Omental fat pad (tissue), 4 donors: ENCODE results near the gene RXFP2. TPM values are rescaled to one million over a fixed set of nuclear protein-coding genes. Genes with fewer than 3 reads are reported as not detected.

Source experiments
- ATAC-seq: fragments of 150-250 bp; one replicate; pipeline ENCODE4 v1.9.1; 2016; ENCODE audit warnings: mild to moderate bottlenecking, moderate library complexity; ENCODE audit not compliant: low FRiP score
- DNase-seq: peaks from one replicate; pipeline ENCODE4 v3.0.0-alpha.2; 2019; ENCODE audit warnings: low spot score
- CTCF ChIP-seq, 3 donors: fragments of 450-650 bp; IDR thresholded peaks; one replicate each; pipeline ENCODE4 v1.5.1; 2016 to 2017; ENCODE audit warnings: antibody characterized with exemption in 3 of 3, mild to moderate bottlenecking in 3 of 3, moderate library complexity in 2 of 3
- total RNA-seq, 4 donors: library from RNA; depleted of rRNA; stranded (reverse); fragments of >200 nt; gene quantifications; one replicate each; pipeline ENCODE4 v1.1.0, GENCODE V29; 2016

The RXFP2 gene
- total RNA-seq, 4 donors from 2014 or later: 0.63 TPM; not detected in 3

GRCh38 chr13:31794452-31794851 lies 55.1 kb downstream of the RXFP2 start:
- ATAC-seq: peak; percentile 64
- TF ChIP-seq CTCF (IDR thresholded peaks at IDR 0.05): no peak
- no peak for DNase-seq

GRCh38 chr13:31797154-31797775 lies 57.9 kb downstream of the RXFP2 start:
- no peak for TF ChIP-seq CTCF (IDR thresholded peaks at IDR 0.05)
- peak; percentile 20 for ATAC-seq
- no peak for DNase-seq

- DNase-seq: no peak
- TF ChIP-seq CTCF (IDR thresholded peaks at IDR 0.05): no peak
- no peak for ATAC-seq
Measured at GRCh38 chr13:31798189-31798588, 58.9 kb downstream of the RXFP2 start.

- TF ChIP-seq CTCF (IDR thresholded peaks at IDR 0.05): no peak
- ATAC-seq: no peak
Measured at GRCh38 chr13:31801088-31801487, 61.8 kb downstream of the RXFP2 start.

GRCh38 chr13:31803311-31803710 lies 64.0 kb downstream of the RXFP2 start:
- no peak for ATAC-seq
- no peak for TF ChIP-seq CTCF (IDR thresholded peaks at IDR 0.05)
- no peak for DNase-seq

More at GRCh38 chr13:31801088-31801487, 61.8 kb downstream of the RXFP2 start:
- DNase-seq: no peak

- ATAC-seq: no peak
- TF ChIP-seq CTCF (IDR thresholded peaks at IDR 0.05): no peak
- no peak for DNase-seq
Measured at GRCh38 chr13:31805841-31806240, 66.5 kb downstream of the RXFP2 start.

- TF ChIP-seq CTCF (IDR thresholded peaks at IDR 0.05): no peak
Measured at GRCh38 chr13:31807090-31807541, 67.8 kb downstream of the RXFP2 start.

More at GRCh38 chr13:31807090-31807541, 67.8 kb downstream of the RXFP2 start:
- ATAC-seq: no peak
- no peak for DNase-seq
